Esophagus muscularis mucosa (tissue), 3 donors: ENCODE results near the gene MEIOSIN.

Source experiments
- POLR2A ChIP-seq: fragments of 450-650 bp; IDR thresholded peaks from one replicate; pipeline ENCODE4 v1.6.1; 2017; ENCODE audit warnings: antibody characterized with exemption, moderate library complexity, mild to moderate bottlenecking, low read depth
- POLR2AphosphoS5 ChIP-seq, 2 donors: sonication (generic); formaldehyde crosslinking; IDR thresholded peaks; one replicate each; pipeline ENCODE4 v1.6.1; 2017; ENCODE audit warnings: antibody characterized with exemption in 2 of 2
- TF ChIP-seq, protein P1 (sequence below), 3 experiments: fragments of 200-600 bp in 2 of 3; fragments of 450-650 bp in 1 of 3; sonication (generic) in 2 of 3; IDR thresholded peaks; one replicate each; pipeline ENCODE4 v1.5.1; 2017 to 2019; ENCODE audit warnings: antibody characterized with exemption in 3 of 3, mild to moderate bottlenecking in 2 of 3, moderate library complexity in 1 of 3

DNA sequence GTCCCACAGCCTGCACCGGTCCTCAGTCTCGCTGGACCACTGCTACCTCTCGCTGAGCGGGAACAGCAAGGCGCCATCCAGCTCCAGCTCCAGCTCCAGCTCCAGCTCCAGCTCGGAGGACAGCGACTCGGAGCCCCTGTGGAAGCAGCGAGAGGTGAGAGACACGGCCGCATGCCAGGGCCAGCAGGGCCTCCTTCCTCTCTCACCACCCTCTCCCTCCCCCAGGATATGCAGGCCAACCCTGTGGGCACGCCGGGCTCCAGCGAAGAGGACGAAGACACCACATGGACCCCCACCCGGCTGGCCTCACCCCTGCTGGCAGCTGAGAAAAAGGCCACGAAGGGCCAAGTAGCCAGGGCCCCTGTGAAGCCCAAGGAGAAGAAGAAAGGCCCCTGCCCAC, 28.5 kb downstream of the MEIOSIN start:
- TF ChIP-seq, protein P1, sequence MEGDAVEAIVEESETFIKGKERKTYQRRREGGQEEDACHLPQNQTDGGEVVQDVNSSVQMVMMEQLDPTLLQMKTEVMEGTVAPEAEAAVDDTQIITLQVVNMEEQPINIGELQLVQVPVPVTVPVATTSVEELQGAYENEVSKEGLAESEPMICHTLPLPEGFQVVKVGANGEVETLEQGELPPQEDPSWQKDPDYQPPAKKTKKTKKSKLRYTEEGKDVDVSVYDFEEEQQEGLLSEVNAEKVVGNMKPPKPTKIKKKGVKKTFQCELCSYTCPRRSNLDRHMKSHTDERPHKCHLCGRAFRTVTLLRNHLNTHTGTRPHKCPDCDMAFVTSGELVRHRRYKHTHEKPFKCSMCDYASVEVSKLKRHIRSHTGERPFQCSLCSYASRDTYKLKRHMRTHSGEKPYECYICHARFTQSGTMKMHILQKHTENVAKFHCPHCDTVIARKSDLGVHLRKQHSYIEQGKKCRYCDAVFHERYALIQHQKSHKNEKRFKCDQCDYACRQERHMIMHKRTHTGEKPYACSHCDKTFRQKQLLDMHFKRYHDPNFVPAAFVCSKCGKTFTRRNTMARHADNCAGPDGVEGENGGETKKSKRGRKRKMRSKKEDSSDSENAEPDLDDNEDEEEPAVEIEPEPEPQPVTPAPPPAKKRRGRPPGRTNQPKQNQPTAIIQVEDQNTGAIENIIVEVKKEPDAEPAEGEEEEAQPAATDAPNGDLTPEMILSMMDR (IDR thresholded peaks at IDR 0.05): no peak
- TF ChIP-seq POLR2AphosphoS5 (IDR thresholded peaks at IDR 0.05): no peak
- TF ChIP-seq POLR2A: no peak
